ENCODE results near the gene RNF214.

GRCh38 chr11:117200813-117201657 is 31.4 kb upstream of the RNF214 start:
- TF ChIP-seq CTCF (IDR thresholded peaks at IDR 0.05 in 2 of 3, conservative IDR thresholded peaks at IDR 0.05 in 1 of 3; ENCODE audit: control insufficient read depth in 2 of 3, extremely low read depth in 1 of 3, insufficient read depth in 1 of 3, low read depth in 3 of 3, low read length in 3 of 3) = no peak
- no peak for TF ChIP-seq JUND (IDR thresholded peaks at IDR 0.05; ENCODE audit: low read depth, low read length)
- TF ChIP-seq ZZZ3 (IDR thresholded peaks at IDR 0.05; ENCODE audit: control insufficient read depth, insufficient read length, low read depth) = no peak
- TF ChIP-seq BHLHE40 (IDR thresholded peaks at IDR 0.05; ENCODE audit: borderline replicate concordance in 1 of 2, low read depth in 2 of 2, low read length in 1 of 2) = no peak
- TF ChIP-seq NR2F1 (conservative IDR thresholded peaks at IDR 0.05) = no peak
- no peak for TF ChIP-seq CHD1 (IDR thresholded peaks at IDR 0.05; ENCODE audit: low read depth, low read length)
- TF ChIP-seq USF2 (IDR thresholded peaks at IDR 0.05; ENCODE audit: borderline replicate concordance, low read depth, low read length) = no peak
- TF ChIP-seq ZNF592 (IDR thresholded peaks at IDR 0.05) = no peak
- no peak for TF ChIP-seq SMC3 (IDR thresholded peaks at IDR 0.05; ENCODE audit: borderline replicate concordance, low read length)
